Progenitor cell of endocrine pancreas (in vitro differentiated cells): ENCODE data around the gene MAGEB10. TPM values are rescaled to one million over a fixed set of nuclear protein-coding genes. Genes with fewer than 3 reads are reported as not detected.
"Not testable (repeated sequence)": the region's sequence is repeated elsewhere in the genome, so short reads cannot be mapped to it uniquely, and the experiment has no call there.

Experiments
- DNase-seq: peaks from one replicate; pipeline ENCODE4 v3.0.0; 2021; ENCODE audit warnings: low spot score; ENCODE audit not compliant: unreplicated experiment
- H3K27ac Mint-ChIP-seq: 2 replicates; pipeline ENCODE4 v1.8.0; 2021; ENCODE audit warnings: mild to moderate bottlenecking, moderate library complexity, mixed read lengths
- H3K27me3 Mint-ChIP-seq: 2 replicates; pipeline ENCODE4 v1.8.0; 2021; ENCODE audit warnings: mixed read lengths
- H3K36me3 Mint-ChIP-seq: 2 replicates; pipeline ENCODE4 v1.8.0; 2022; ENCODE audit warnings: mixed read lengths; ENCODE audit not compliant: insufficient read depth
- H3K4me1 Mint-ChIP-seq: 2 replicates; pipeline ENCODE4 v1.8.0; 2021; ENCODE audit warnings: low read depth, mixed read lengths
- H3K4me3 Mint-ChIP-seq: 2 replicates; pipeline ENCODE4 v1.8.0; 2021; ENCODE audit warnings: low read depth, mild to moderate bottlenecking, moderate library complexity, mixed read lengths
- H3K9me3 Mint-ChIP-seq: 2 replicates; pipeline ENCODE4 v1.8.0; 2021; ENCODE audit warnings: low read depth, mixed read lengths
- CTCF ChIP-seq: fragments of 200-600 bp; sonication (generic); IDR thresholded peaks from one replicate; pipeline ENCODE4 v1.5.0; 2021; ENCODE audit warnings: antibody characterized with exemption, mild to moderate bottlenecking; ENCODE audit not compliant: unreplicated experiment
- total RNA-seq: library from RNA; stranded (reverse); gene quantifications from 2 replicates; pipeline ENCODE4 v1.2.1, GENCODE V29; 2021

The MAGEB10 gene
- total RNA-seq, 1 donor from 2014 or later = not detected

GRCh38 chrX:27797575-27797974 is 10.2 kb upstream of the MAGEB10 start:
- H3K27ac Mint-ChIP-seq = no peak overlapping the region
- no peak for TF ChIP-seq CTCF

GRCh38 chrX:27808226-27808625 is 436 bp downstream of the MAGEB10 start:
- Mint-ChIP-seq H3K27ac (no peak overlapping the region), H3K4me3 (no peak overlapping the region), H3K27me3 (no peaks in the 10 kb centered on the region), H3K36me3 (no peaks in the 10 kb centered on the region), H3K9me3 (peaks cover 18% of the 10 kb centered on the region), H3K4me1 (no peaks in the 10 kb centered on the region)
- no peak for DNase-seq
- no peak for TF ChIP-seq CTCF

More at GRCh38 chrX:27797575-27797974, 10.2 kb upstream of the MAGEB10 start:
- Mint-ChIP-seq H3K4me1 (no peaks in the 10 kb centered on the region), H3K9me3 (peaks cover 8% of the 10 kb centered on the region), H3K27me3 (no peaks in the 10 kb centered on the region), H3K36me3 (no peaks in the 10 kb centered on the region), H3K4me3 (no peak overlapping the region)
- DNase-seq = no peak

GRCh38 chrX:27808991-27809859 is 1.4 kb downstream of the MAGEB10 start:
- H3K36me3 Mint-ChIP-seq, H3K4me3 Mint-ChIP-seq, H3K27ac Mint-ChIP-seq, H3K27me3 Mint-ChIP-seq, H3K4me1 Mint-ChIP-seq, DNase-seq: not testable (repeated sequence)
- H3K9me3 Mint-ChIP-seq = peaks cover 16% of the 10 kb centered on the region

- H3K36me3 Mint-ChIP-seq = no peaks in the 10 kb centered on the region
- H3K4me3 Mint-ChIP-seq = no peak overlapping the region
Observed at GRCh38 chrX:27815209-27815608, 7.4 kb downstream of the MAGEB10 start.

GRCh38 chrX:27823812-27824211 is 16.0 kb downstream of the MAGEB10 start:
- Mint-ChIP-seq H3K36me3 (no peaks in the 10 kb centered on the region), H3K27me3 (no peaks in the 10 kb centered on the region), H3K9me3 (peaks cover 12% of the 10 kb centered on the region), H3K4me1 (no peaks in the 10 kb centered on the region), H3K4me3 (no peak overlapping the region), H3K27ac (no peak overlapping the region)
- no peak for DNase-seq
- no peak for TF ChIP-seq CTCF

More at GRCh38 chrX:27815209-27815608, 7.4 kb downstream of the MAGEB10 start:
- no peaks in the 10 kb centered on the region for H3K27me3 Mint-ChIP-seq
- peaks cover 10% of the 10 kb centered on the region for H3K9me3 Mint-ChIP-seq
- no peak for DNase-seq
- no peak overlapping the region for H3K27ac Mint-ChIP-seq
- no peak for TF ChIP-seq CTCF
- no peaks in the 10 kb centered on the region for H3K4me1 Mint-ChIP-seq

- no peak for TF ChIP-seq CTCF
- H3K4me1 Mint-ChIP-seq = no peaks in the 10 kb centered on the region
- H3K9me3 Mint-ChIP-seq = peaks cover 14% of the 10 kb centered on the region
- H3K27ac Mint-ChIP-seq = no peak overlapping the region
- H3K36me3 Mint-ChIP-seq = no peaks in the 10 kb centered on the region
- no peak for DNase-seq
- no peaks in the 10 kb centered on the region for H3K27me3 Mint-ChIP-seq
- no peak overlapping the region for H3K4me3 Mint-ChIP-seq
Observed at GRCh38 chrX:27838185-27838584, 30.4 kb downstream of the MAGEB10 start.
